A673 (cell line): Measurements from ENCODE around the gene KCNIP4. TPM values are rescaled to one million over a fixed set of nuclear protein-coding genes. Genes with fewer than 3 reads are reported as not detected.

Source experiments
- BruUV-seq: library from RNA; stranded (reverse); fragments of 400-500 nt; replicated peaks from 2 replicates; lab custom pipeline; 2021; lab: Mats Ljungman, UMichigan
- CTCF ChIA-PET: fragments of 300-600 bp; sonication (Branson Sonifier 250); formaldehyde crosslinking; loops from one replicate; lab custom pipeline; 2022; ENCODE audit warnings: antibody characterized with exemption; lab: Charles Lee
- POLR2A ChIA-PET: fragments of 300-600 bp; sonication (Branson Sonifier 250); formaldehyde crosslinking; loops from one replicate; lab custom pipeline; 2022; ENCODE audit warnings: antibody characterized with exemption; ENCODE audit not compliant: low non-redundant PET; lab: Charles Lee
- DNase-seq: peaks from one replicate; pipeline ENCODE4 v3.0.0-alpha.2; 2015; ENCODE audit warnings: low spot score
- H3K27ac ChIP-seq: fragments of 200-600 bp; sonication (generic); 2 replicates; pipeline ENCODE4 v1.5.1; 2016; ENCODE audit warnings: mixed run types, low read depth, mild to moderate bottlenecking, mixed read lengths, antibody characterized with exemption, low read length; ENCODE audit not compliant: poor library complexity, severe bottlenecking
- H3K27me3 ChIP-seq: fragments of 200-600 bp; sonication (generic); replicated peaks from 2 replicates; pipeline ENCODE4 v1.6.1; 2017; ENCODE audit warnings: mixed run types, low read depth, mild to moderate bottlenecking, mixed read lengths, antibody characterized with exemption, low read length; ENCODE audit not compliant: insufficient read depth, poor library complexity
- H3K36me3 ChIP-seq: fragments of 200-600 bp; sonication (generic); 2 replicates; pipeline ENCODE4 v1.6.1; 2016; ENCODE audit warnings: mixed run types, mild to moderate bottlenecking, mixed read lengths, antibody characterized with exemption, low read length; ENCODE audit not compliant: insufficient read depth, poor library complexity, severe bottlenecking
- H3K4me1 ChIP-seq: fragments of 200-600 bp; sonication (generic); 2 replicates; pipeline ENCODE4 v1.6.1; 2017; ENCODE audit warnings: mixed run types, mild to moderate bottlenecking, mixed read lengths, antibody characterized with exemption, low read length; ENCODE audit not compliant: insufficient read depth, poor library complexity, severe bottlenecking
- H3K4me3 ChIP-seq: fragments of 200-600 bp; sonication (generic); 2 replicates; pipeline ENCODE4 v1.5.1; 2016; ENCODE audit warnings: low read depth, mixed run types, mild to moderate bottlenecking, mixed read lengths, low read length; ENCODE audit not compliant: poor library complexity, severe bottlenecking
- H3K9me3 ChIP-seq: fragments of 200-600 bp; sonication (generic); 2 replicates; pipeline ENCODE4 v1.6.1; 2016; ENCODE audit warnings: mixed run types, low read depth, mild to moderate bottlenecking, mixed read lengths, antibody characterized with exemption, low read length; ENCODE audit not compliant: poor library complexity, severe bottlenecking
- EZH2 ChIP-seq: fragments of 200-600 bp; sonication (generic); IDR thresholded peaks from 2 replicates; pipeline ENCODE4 v1.6.1; 2017; ENCODE audit warnings: borderline replicate concordance, low read depth, mild to moderate bottlenecking, mixed read lengths, antibody characterized with exemption, low read length; ENCODE audit not compliant: poor library complexity, severe bottlenecking
- intact Hi-C: fragments of 100-400 bp; cut with micrococcal nuclease; formaldehyde crosslinking; loops from one replicate; pipeline ENCODE4 v1.10.0; 2022; ENCODE audit not compliant: unreplicated experiment
- total RNA-seq: library from RNA; stranded (reverse); gene quantifications from 2 replicates; pipeline ENCODE4 v1.2.3, GENCODE V29; 2021
- TF ChIP-seq, protein P1 (sequence below): fragments of 300-800, 200-600 bp; sonication (generic); conservative IDR thresholded peaks from 2 replicates; pipeline ENCODE4 v1.5.1; 2017; ENCODE audit warnings: low read depth, mild to moderate bottlenecking, antibody characterized with exemption, low read length, moderate library complexity, mixed read lengths

Gene KCNIP4
- total RNA-seq, 1 experiment from 2014 or later: not detected

DNA sequence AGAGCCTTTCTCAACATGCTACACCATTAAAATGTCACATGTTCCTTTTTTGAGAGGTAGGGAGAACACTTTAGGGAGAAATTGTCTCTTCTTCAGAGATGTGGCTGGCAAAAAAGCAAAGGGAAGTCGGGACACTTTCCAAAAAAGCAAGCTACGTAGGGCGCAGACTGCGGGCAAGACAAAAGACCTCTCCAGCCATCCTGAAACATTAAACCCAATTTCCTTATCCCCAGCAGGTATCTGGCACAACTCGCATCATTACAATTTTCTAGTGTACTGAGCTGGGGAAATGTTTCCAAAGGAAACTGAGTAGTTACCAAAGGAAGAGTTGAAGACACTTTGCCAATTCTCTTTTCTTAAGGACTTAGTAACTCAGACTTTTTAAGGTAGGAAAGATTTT lies 1132.3 kb downstream of the KCNIP4 start:
- Histone ChIP-seq H3K27ac (no peak overlapping the region), H3K27me3 (peaks cover 29% of the 10 kb centered on the region), H3K4me1 (no peaks in the 10 kb centered on the region), H3K36me3 (no peaks in the 10 kb centered on the region), H3K4me3 (no peak overlapping the region), H3K9me3 (no peaks in the 10 kb centered on the region)
- no TSS peak for BruUV-seq
- DNase-seq: peak; percentile 73
- CTCF ChIA-PET: no interaction called here
- TF ChIP-seq, protein P1, sequence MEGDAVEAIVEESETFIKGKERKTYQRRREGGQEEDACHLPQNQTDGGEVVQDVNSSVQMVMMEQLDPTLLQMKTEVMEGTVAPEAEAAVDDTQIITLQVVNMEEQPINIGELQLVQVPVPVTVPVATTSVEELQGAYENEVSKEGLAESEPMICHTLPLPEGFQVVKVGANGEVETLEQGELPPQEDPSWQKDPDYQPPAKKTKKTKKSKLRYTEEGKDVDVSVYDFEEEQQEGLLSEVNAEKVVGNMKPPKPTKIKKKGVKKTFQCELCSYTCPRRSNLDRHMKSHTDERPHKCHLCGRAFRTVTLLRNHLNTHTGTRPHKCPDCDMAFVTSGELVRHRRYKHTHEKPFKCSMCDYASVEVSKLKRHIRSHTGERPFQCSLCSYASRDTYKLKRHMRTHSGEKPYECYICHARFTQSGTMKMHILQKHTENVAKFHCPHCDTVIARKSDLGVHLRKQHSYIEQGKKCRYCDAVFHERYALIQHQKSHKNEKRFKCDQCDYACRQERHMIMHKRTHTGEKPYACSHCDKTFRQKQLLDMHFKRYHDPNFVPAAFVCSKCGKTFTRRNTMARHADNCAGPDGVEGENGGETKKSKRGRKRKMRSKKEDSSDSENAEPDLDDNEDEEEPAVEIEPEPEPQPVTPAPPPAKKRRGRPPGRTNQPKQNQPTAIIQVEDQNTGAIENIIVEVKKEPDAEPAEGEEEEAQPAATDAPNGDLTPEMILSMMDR: no peak
- no peak for TF ChIP-seq EZH2
- POLR2A ChIA-PET: no interaction called here
- intact Hi-C loops: no loop called here

DNA sequence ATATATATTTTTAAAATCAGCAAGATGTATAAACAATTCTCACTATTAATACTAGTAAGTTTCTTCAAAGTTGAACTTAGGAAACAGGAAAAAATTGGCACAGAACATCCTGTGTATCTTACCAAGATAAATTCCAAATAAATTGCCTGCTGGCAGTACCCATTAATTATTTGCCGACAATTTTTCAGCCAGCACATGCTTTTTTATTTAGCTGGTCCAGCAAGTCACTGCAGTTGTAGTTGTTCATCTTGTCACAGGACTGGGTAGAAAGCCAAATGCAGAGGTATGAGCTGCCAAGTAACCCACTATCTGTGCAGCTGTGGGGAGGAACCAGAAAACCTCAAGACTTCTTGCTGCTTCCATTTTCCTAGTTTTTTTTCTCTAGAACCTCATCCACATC lies 1134.9 kb downstream of the KCNIP4 start:
- CTCF ChIA-PET: no interaction called here
- no TSS peak for BruUV-seq
- no peaks in the 10 kb centered on the region for H3K9me3 ChIP-seq
- TF ChIP-seq, protein P1: no peak
- no peak for TF ChIP-seq EZH2
- POLR2A ChIA-PET: no interaction called here
- H3K4me3 ChIP-seq: no peak overlapping the region
- peaks cover 29% of the 10 kb centered on the region for H3K27me3 ChIP-seq
- no peaks in the 10 kb centered on the region for H3K4me1 ChIP-seq
- DNase-seq: no peak
- no peak overlapping the region for H3K27ac ChIP-seq
- intact Hi-C loops: no loop called here
- no peaks in the 10 kb centered on the region for H3K36me3 ChIP-seq

DNA sequence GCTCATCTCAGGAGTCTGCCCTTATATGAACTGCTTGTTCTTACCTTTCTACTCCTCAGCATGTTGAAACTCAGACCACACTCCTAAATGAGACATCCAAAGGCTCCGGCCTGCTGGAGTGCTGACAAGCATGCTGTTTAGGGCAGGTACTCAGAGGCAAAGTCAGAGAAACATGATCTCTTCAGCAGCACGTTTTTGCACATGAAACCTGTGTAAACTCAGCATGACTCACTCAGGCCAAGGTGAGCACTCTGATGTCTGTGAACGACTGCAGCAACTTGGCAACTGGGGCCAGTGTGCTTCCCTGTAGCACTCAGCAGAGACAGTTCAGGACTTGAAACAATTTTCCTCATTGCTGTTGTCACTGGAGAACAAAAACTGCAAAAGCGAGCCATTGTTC lies 1138.8 kb downstream of the KCNIP4 start:
- Histone ChIP-seq H3K27ac (no peak overlapping the region), H3K36me3 (no peaks in the 10 kb centered on the region), H3K4me1 (no peaks in the 10 kb centered on the region), H3K27me3 (peaks cover 28% of the 10 kb centered on the region), H3K9me3 (no peaks in the 10 kb centered on the region), H3K4me3 (no peak overlapping the region)
- intact Hi-C loops: no loop called here
- ChIA-PET POLR2A (no interaction called here), CTCF (no interaction called here)
- BruUV-seq: no TSS peak
- TF ChIP-seq, protein P1: no peak
- TF ChIP-seq EZH2: no peak
- DNase-seq: no peak
